D721Med (cell line): ENCODE results near the gene ADAM15.

Experiments used
- DNase-seq: peaks from one replicate; pipeline ENCODE4 v3.0.0; 2011; ENCODE audit warnings: low spot score; ENCODE audit not compliant: insufficient read length
- FAIRE-seq: peaks from 2 replicates; lab custom pipeline; 2011; peaks lifted over from hg19 to GRCh38; lab: Jason Lieb, UNC
- CTCF ChIP-seq: IDR thresholded peaks from 2 replicates; pipeline ENCODE4 v1.5.1; 2012; ENCODE audit warnings: mild to moderate bottlenecking, control low read depth; ENCODE audit not compliant: insufficient read depth; ENCODE audit errors: missing control alignments

ADAM15 gene

GRCh38 chr1:155064111-155064831 lies 13.2 kb downstream of the ADAM15 start:
- DNase-seq (no peak), FAIRE-seq (no peak)
- TF ChIP-seq CTCF: no peak

DNA sequence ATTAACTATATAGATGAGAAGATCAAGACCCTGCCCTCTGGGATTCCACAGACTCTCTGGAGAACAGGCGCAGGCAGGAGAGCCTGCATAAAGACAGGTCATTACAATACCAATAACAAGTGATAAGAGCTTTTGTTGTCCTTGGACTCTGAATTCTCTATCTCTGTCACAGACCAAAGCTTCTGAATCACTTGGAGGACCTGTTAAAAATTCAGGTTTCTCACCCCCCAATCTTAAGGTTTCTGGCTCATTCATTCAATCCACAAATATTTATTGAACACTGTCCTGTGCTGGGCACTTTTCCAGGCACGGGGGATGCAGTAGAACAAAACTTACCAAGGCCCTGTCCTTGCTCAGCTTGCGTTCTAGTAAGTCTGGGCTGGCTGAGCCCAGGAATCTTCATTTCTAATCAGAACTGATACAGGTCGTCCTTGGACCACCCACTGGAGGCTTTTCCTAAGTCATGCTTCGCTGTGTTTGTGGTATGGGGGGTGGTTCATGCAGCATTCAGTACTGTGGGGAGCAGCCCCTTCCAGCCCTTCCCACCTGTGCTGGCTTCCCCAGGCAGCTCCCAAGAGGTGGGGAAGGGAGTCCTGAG lies 13.8 kb downstream of the ADAM15 start:
- DNase-seq (no peak), FAIRE-seq (no peak)
- no peak for TF ChIP-seq CTCF

DNA sequence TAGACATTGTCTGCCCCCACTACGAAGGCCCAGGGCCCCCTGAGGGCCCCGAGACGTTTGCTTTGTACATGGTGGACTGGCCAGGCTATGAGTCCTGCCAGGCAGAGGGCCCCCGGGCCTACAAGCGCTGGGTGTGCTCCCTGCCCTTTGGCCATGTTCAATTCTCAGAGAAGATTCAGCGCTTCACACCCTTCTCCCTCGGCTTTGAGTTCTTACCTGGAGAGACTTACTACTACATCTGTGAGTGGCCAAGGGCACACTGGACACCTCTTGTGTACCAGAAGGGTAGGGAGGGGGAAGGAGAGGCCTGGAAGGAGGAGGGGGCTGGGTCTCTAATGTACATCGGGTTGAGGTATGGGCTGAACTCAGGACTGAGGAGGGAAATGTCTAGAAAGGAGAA lies 15.7 kb downstream of the ADAM15 start:
- FAIRE-seq: no peak
- TF ChIP-seq CTCF: no peak
- DNase-seq: no peak

GRCh38 chr1:155068599-155068998 lies 17.5 kb downstream of the ADAM15 start:
- no peak for FAIRE-seq
- no peak for TF ChIP-seq CTCF
- DNase-seq: no peak

- no peak for TF ChIP-seq CTCF
- DNase-seq (no peak), FAIRE-seq (no peak)
These were observed 18.5 kb downstream of the ADAM15 start for GRCh38 chr1:155069551-155070157.

DNA sequence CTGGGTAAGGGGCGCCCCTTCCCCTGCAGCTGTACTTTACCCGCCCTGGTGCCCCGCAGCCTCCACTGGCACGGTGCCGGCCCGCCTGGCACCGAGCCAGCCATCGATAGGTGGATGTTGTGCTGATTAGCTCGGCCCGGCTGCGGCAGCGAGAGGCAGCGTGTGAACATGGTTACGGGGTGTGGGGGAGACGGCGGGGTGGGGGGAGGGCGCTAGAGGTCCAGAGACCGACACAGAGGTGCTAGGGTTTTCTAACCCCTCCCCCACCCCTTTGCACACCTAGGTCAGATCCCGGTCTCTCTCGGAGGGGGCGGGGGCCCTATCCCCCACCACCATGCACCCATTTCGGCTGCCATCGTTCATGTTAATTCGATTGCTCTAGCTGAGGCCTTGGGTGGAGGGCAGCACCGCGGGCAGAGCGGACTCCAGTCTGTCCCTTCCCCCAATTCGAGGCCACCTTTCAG lies 19.1 kb downstream of the ADAM15 start:
- no peak for TF ChIP-seq CTCF
- FAIRE-seq (no peak), DNase-seq (no peak)
